ENCODE measurements around the gene TENT5C.

GRCh38 chr1:117594261-117594990 is 11.4 kb upstream of the TENT5C start:
- TF ChIP-seq POLR2AphosphoS5 (IDR thresholded peaks at IDR 0.05) = no peak
- TF ChIP-seq, protein P1, sequence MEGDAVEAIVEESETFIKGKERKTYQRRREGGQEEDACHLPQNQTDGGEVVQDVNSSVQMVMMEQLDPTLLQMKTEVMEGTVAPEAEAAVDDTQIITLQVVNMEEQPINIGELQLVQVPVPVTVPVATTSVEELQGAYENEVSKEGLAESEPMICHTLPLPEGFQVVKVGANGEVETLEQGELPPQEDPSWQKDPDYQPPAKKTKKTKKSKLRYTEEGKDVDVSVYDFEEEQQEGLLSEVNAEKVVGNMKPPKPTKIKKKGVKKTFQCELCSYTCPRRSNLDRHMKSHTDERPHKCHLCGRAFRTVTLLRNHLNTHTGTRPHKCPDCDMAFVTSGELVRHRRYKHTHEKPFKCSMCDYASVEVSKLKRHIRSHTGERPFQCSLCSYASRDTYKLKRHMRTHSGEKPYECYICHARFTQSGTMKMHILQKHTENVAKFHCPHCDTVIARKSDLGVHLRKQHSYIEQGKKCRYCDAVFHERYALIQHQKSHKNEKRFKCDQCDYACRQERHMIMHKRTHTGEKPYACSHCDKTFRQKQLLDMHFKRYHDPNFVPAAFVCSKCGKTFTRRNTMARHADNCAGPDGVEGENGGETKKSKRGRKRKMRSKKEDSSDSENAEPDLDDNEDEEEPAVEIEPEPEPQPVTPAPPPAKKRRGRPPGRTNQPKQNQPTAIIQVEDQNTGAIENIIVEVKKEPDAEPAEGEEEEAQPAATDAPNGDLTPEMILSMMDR (IDR thresholded peaks at IDR 0.05) = peak in 1 of 3 donors; percentile 39

All from breast epithelium (tissue), 3 donors.